Kasumi-1 (cell line): ENCODE results near the gene TMEM258.

Source experiments
- DNase-seq, 2 experiments: peaks; one replicate each; lab custom pipeline; 2025; lab: John Stamatoyannopoulos, UW

The TMEM258 gene

GRCh38 chr11:61775606-61776554 lies 16.5 kb downstream of the TMEM258 start:
- no peak for DNase-seq

- no peak for DNase-seq
Measured at GRCh38 chr11:61775106-61775505, 17.3 kb downstream of the TMEM258 start.

- DNase-seq: no peak
Measured at GRCh38 chr11:61774411-61774810, 18.0 kb downstream of the TMEM258 start.

GRCh38 chr11:61773809-61774208 lies 18.6 kb downstream of the TMEM258 start:
- no peak for DNase-seq

- DNase-seq: no peak
Measured at GRCh38 chr11:61773356-61773755, 19.0 kb downstream of the TMEM258 start.

- DNase-seq: no peak
Measured at GRCh38 chr11:61771985-61772455, 20.4 kb downstream of the TMEM258 start.

- no peak for DNase-seq
Measured at GRCh38 chr11:61771195-61771894, 21.1 kb downstream of the TMEM258 start.

- no peak for DNase-seq
Measured at GRCh38 chr11:61769946-61770683, 22.3 kb downstream of the TMEM258 start.

- no peak for DNase-seq
Measured at GRCh38 chr11:61769169-61769920, 23.1 kb downstream of the TMEM258 start.

- no peak for DNase-seq
Measured at GRCh38 chr11:61768376-61769076, 23.9 kb downstream of the TMEM258 start.

GRCh38 chr11:61766353-61766841 lies 26.0 kb downstream of the TMEM258 start:
- no peak for DNase-seq

- no peak for DNase-seq
Measured at GRCh38 chr11:61765550-61766253, 26.7 kb downstream of the TMEM258 start.

GRCh38 chr11:61764606-61765260 lies 27.7 kb downstream of the TMEM258 start:
- no peak for DNase-seq

- DNase-seq: no peak
Measured at GRCh38 chr11:61763930-61764605, 28.3 kb downstream of the TMEM258 start.

GRCh38 chr11:61762798-61763197 lies 29.6 kb downstream of the TMEM258 start:
- no peak for DNase-seq

GRCh38 chr11:61762223-61762615 lies 30.2 kb downstream of the TMEM258 start:
- no peak for DNase-seq

GRCh38 chr11:61761440-61762222 lies 30.8 kb downstream of the TMEM258 start:
- no peak for DNase-seq

- DNase-seq: no peak
Measured at GRCh38 chr11:61760946-61761345, 31.5 kb downstream of the TMEM258 start.
